HepG2 (cell line): ENCODE measurements around the gene PML.

Experiments used
- CAMTA2 ChIP-seq: sonication (generic); formaldehyde crosslinking; IDR thresholded peaks from 2 replicates; pipeline ENCODE4 v1.4.0; 2020; ENCODE audit warnings: mild to moderate bottlenecking, missing genetic modification reagents, borderline replicate concordance
- CTCF ChIP-seq: sonication (generic); formaldehyde crosslinking; IDR thresholded peaks from 2 replicates; pipeline ENCODE4 v1.5.0; 2020; ENCODE audit warnings: mild to moderate bottlenecking, missing genetic modification reagents, moderate library complexity
- EZH2 ChIP-seq: conservative IDR thresholded peaks from 2 replicates; pipeline ENCODE4 v1.6.1; 2012; ENCODE audit warnings: mild to moderate bottlenecking, low read depth, low read length, moderate library complexity
- JUND ChIP-seq: sonication (generic); formaldehyde crosslinking; IDR thresholded peaks from 2 replicates; pipeline ENCODE4 v1.8.0; 2022; ENCODE audit warnings: mild to moderate bottlenecking, missing genetic modification reagents
- NFKBIZ ChIP-seq: IDR thresholded peaks from 2 replicates; pipeline ENCODE4 v1.6.1; 2018; ENCODE audit warnings: missing genetic modification reagents, missing compliant biosample characterization
- POLR2AphosphoS5 ChIP-seq: IDR thresholded peaks from 2 replicates; pipeline ENCODE4 v1.6.1; 2012; ENCODE audit warnings: low read depth, low read length
- ZFP41 ChIP-seq: sonication (generic); formaldehyde crosslinking; IDR thresholded peaks from 2 replicates; pipeline ENCODE4 v1.4.0; 2020; ENCODE audit warnings: mild to moderate bottlenecking, missing genetic modification reagents, borderline replicate concordance
- ZNF333 ChIP-seq: sonication (generic); formaldehyde crosslinking; IDR thresholded peaks from 2 replicates; pipeline ENCODE4 v1.4.0; 2020; ENCODE audit warnings: mild to moderate bottlenecking, missing genetic modification reagents, borderline replicate concordance
- ZNF556 ChIP-seq: sonication (generic); formaldehyde crosslinking; IDR thresholded peaks from 2 replicates; pipeline ENCODE4 v1.4.0; 2020; ENCODE audit warnings: mild to moderate bottlenecking, missing genetic modification reagents, borderline replicate concordance
- ZNF609 ChIP-seq: sonication (generic); formaldehyde crosslinking; IDR thresholded peaks from 2 replicates; pipeline ENCODE4 v1.4.0; 2020; ENCODE audit warnings: mild to moderate bottlenecking, missing genetic modification reagents, borderline replicate concordance
- ZNF639 ChIP-seq: conservative IDR thresholded peaks from 2 replicates; pipeline ENCODE4 v1.6.1; 2018; ENCODE audit warnings: missing genetic modification reagents
- TF ChIP-seq, protein P1 (sequence below): IDR thresholded peaks from 2 replicates; pipeline ENCODE4 v1.6.1; 2012; ENCODE audit warnings: inconsistent platforms

DNA sequence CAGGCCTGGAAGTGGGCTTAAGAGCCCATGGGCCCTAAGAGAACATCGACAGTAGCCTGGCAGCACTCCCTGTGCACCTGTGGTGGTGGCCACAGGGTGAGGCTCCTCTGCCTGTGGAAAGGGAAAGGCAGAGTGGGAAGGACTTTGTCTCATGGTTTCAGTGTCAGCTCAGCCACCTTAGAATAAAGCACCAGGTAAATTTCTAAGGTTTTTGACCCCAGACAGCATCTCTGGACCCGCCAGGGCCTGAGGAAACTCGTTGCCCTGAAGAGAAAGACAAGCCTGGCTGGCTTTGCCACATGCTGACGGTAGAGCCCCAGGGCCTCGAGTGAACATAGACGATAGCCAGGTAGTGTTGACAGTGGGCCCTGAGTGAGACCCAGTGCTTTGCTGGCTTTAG, 65.7 kb downstream of the PML start:
- TF ChIP-seq ZFP41: no peak
- TF ChIP-seq CTCF (CRISPR knock-in tag): no peak
- no peak for TF ChIP-seq ZNF609 (CRISPR knock-in tag)
- no peak for TF ChIP-seq CAMTA2 (CRISPR knock-in tag)
- TF ChIP-seq POLR2AphosphoS5: no peak
- TF ChIP-seq EZH2: no peak
- no peak for TF ChIP-seq ZNF556
- no peak for TF ChIP-seq JUND (CRISPR knock-in tag)
- TF ChIP-seq NFKBIZ (CRISPR knock-in tag): no peak
- TF ChIP-seq, protein P1, sequence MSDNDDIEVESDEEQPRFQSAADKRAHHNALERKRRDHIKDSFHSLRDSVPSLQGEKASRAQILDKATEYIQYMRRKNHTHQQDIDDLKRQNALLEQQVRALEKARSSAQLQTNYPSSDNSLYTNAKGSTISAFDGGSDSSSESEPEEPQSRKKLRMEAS: no peak
- TF ChIP-seq ZNF333 (CRISPR knock-in tag): no peak
- no peak for TF ChIP-seq ZNF639
